HG02885 (cell line): ENCODE measurements around the gene KASH5.

Experiments
- ATAC-seq: cut with Tn5 transposase; IDR thresholded peaks from one replicate; pipeline ENCODE4 v1.9.1; 2021; ENCODE audit warnings: mild to moderate bottlenecking; ENCODE audit not compliant: unreplicated experiment, poor library complexity

KASH5 gene

DNA sequence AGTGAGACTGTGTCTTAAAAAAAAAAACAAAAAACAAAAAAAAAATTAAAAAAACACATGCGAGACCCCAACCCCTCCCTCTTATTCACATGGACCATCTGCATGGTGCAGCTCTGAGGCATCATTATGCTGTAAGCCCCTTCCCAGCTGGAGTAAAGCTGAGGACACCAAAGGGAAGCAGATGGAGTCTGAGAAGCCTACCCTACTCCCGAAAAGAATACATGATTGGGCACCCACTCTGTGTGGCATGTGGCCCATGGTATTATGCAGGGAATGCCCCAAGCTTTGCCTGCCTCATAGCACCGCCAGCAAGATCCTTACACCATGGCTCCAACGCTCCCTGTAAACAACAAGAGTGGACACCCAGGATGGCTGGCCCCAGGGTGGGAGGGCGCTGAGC lies 30.5 kb downstream of the KASH5 start:
- ATAC-seq: no peak

DNA sequence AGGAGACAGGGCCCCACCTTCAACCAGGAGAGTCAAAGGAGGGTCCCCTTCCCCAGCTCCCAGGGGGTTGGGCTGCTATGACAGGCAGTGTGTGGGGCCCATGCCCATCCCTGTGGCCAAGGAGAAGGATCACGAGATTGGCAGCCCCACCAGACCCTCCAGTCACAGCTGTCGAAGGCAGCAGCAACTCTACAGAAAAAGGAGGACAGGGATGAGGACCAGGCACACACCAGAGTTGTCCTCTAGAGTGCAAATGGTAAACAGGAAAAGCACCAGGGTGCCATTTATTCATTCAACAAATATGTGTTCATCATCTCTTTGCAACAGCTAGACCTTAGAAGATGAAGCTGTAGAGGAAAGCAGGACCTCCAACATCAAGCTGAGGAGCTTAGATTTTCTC lies 31.1 kb downstream of the KASH5 start:
- ATAC-seq: no peak

DNA sequence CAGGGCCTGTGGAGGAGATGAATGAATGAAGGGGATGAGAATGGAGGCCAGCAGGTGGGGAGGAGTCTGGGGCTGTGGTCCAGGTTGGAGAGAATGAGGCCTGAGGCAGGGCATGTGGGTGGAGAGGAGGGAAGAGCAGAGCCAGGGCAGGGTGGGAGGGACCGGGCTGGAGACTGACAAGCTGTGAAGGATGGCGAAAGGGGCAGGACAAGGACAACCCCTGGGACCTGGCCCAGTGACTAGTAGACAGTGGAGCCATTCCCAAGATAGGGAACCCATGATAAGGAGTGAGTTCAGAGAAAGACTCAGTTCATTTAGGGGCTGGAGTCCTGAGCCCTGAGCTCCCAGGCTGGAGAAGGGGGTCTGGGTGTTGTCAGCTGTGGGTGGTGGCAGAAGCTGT lies 32.2 kb downstream of the KASH5 start:
- no peak for ATAC-seq

DNA sequence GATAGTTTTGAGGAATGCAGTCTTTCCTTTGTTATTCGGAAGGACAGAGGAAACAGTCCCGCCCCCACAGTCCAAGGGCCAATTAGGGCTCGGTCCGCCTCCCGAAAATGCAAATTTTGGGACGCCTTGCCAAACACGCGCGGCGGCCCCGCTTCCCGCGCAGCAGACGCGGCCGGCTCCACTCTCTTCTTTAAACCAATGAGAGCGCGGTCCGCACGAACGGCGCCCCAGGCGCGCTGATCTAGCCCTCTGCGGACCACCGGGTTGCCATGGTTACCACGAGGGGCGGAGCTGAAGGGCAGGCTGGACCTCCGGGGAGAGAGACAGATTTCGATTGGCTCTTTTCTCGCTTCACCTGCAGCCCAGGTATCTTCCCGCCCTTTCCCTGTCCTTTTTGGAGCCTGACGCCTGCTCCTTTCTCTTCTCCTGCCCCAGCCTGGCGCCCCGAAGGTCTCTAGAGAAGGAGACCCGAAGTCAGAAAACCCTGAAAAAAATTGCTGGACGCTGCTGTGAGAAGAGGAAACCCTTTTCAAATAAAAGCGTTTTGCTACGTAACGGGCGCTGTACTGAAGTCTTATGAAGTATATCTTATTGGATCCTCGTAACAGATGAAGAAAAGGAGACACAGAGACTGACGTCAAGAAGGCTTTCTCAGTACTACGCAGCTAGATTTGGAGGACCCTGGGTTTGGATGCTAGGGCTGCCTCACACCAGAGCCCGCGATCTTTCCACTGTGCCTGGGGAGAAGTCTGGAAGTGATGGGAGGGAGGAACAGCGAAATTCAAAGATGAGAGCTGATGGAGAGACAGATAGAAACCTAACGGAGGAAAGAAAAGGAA lies 33.2 kb downstream of the KASH5 start:
- no peak for ATAC-seq

DNA sequence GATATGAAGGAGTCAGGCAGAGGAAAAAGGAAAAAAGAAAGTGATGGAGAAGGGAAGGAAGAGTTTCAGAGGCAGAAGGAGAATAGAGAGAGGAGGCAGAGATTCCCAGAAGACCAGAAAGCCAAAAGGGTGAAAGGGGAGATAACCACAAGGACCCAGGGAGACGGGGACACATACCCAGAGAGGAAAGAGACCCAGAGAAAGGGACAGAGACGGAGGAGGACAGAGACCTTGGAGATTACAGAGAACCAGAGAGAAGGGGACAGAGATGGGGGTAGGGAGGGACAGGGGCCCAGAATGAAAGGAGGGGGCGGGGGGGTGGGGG lies 33.8 kb downstream of the KASH5 start:
- no peak for ATAC-seq

DNA sequence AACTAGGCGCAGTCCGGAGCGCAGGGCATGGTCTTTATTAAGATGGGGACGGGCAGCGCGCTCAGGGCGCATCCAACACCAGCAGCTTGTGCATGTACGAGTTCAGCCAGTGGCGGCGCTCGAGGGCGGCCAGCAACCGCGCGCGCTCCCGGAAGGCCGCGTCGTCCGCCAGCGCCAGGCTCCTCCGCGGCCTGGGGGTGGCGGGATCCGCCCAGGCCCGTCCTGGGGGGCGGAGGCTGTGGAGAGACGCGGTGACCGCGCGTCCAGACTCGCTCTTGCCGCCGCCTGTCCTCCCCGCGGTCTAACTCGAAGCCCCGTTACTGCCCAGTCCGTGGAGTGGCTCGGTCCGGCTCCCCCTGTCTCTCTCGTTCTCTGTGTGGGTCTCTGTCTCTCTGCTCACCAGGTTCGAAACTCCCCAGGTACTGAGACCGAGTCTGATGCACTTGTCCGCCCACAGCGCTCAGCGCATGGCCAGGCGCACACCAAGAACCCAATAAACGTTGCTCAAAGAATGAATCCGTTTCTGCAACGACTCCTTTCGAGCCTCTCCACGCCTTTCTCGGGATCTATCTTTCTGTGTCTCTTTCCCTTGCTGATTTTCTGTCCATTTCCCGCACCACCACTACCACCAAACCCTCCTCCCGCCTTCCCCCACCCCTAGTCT lies 34.5 kb downstream of the KASH5 start:
- ATAC-seq: no peak

DNA sequence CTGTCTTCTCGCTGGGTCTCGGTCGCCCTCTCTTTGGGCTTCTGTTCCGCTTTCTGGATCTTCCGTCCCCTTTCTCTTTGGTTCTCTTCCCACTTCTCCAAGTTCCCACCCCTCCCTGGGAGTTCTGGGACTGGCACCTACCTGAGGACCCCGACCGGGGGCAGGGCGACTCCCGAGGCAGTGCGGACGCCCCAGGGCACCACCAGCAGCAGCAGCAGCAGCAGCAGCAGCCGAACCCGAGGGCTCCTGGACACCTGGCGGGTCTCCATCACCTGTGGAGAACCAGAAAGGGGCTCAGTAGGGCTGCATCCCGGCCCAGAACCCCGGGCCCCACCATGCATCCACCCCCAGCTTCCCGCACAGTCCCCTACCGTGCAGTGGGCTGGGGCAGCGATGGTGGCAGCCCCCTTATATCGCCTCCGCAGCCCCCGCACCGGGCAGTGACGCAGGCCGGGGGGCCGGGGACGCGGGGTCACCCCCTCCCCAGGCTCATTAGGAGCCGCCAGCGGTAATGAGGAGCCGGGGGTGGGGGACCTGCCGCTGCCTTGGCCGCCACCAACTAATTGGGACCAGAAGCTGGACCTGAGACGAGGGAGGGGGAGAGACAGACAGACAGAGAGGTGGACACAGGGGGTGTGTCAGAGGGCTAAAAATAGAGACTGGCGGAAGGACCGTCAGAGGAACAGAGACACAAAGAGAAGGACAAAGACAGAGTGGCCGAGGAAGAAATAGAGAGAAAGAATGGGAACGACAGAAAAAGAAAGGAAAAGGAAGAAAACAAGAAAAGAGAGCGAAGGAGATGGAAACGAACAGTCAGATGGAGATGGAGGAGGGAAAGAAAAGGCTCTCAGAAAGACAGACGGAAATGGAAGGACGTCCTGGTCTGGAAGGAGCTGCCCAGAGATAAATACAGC lies 35.3 kb downstream of the KASH5 start, which contains the start of gene PTH2:
PTH2 (minus strand) TSS at position 371 of the 914 bp plus-strand sequence; CDS start at position 269, 102 bp downstream.
- ATAC-seq: no peak

DNA sequence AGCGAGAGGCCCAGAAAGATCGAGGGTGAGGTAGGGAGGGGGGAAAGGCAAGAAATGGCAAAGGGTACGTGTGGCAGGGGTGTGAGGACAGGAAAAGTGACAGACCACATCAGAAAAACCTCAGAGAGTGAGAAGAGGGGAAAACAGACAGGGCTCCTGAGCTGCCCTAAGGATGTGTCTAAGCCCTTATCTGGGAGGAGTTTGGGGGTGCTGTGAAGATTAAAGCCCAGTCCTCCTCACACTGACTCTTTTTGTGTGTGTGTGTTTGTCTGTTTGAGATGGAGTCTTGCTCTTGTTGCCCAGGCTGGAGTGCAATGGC lies 35.9 kb downstream of the KASH5 start:
- ATAC-seq: no peak

DNA sequence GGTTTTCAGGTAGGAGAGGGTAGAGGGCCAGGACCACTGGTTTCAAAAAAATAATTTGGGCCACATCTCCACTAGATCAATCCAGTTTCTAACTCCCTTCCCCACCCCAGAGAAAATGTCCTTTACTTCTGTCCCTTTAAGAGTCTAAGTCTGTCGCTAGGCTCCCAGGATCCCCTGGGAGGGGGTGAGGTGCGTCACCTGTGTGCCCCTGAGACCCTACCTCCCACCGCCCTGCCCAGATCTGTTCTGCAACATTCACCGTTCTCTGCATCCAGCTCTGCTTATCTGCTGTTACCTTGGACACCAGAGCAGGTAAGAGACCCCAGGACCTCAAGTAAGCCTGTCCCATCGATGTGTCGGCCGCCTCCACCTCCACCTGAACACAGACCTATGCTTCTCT lies 37.1 kb downstream of the KASH5 start, which contains the start of gene GFY:
GFY (plus strand) TSS at position 211 of the 400 bp plus-strand sequence. CDS start 1,043 bp downstream, outside the sequence.
- no peak for ATAC-seq

DNA sequence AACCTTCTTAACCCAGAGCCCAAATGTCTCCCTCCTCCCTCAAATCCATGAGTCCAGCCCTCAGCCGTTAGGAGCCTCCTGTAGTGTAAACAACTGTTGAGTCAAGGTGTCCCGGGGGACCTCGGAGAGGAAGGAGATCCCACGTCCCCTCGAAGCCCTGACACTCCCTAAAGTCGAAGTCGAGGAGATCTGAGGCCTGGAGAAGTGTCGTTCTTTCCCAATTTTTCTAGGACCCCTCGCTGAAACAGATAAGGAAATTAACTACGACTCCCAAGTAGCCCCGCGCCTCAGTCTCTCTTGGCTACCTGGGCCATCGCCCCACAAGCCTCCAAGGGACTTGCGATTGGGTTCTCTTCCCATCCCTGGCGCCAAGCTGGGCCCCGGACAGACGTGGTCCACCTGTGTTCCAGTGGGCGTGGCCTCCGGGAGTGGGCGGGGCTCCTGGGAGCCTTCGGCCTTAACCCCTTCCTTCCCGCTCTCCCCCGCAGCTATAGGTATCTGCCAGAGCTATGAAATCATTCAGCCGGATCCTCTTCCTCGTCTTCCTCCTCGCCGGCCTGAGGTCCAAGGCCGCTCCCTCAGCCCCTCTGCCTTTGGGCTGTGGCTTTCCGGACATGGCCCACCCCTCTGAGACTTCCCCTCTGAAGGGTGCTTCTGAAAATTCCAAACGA lies 38.0 kb downstream of the KASH5 start:
- no peak for ATAC-seq

DNA sequence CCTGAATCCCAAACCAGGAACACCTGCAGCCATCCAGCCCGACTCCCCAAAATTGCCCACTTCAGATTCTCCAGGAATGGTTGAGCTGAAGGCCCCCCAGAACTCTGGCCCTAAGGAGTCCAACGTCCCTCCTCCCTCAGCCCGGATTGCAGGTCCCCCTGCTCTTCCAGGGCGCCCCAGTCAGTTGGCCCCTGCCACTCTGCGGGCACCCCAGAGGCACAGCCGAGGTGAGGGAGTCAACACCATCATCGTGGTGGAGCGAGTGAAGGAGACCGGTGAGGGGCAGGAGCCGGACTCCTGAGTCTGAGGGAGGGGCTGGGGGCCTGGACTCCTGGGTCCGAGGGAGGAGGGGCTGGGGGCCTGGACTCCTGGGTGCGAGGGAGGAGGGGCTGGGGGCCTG lies 39.3 kb downstream of the KASH5 start:
- no peak for ATAC-seq

DNA sequence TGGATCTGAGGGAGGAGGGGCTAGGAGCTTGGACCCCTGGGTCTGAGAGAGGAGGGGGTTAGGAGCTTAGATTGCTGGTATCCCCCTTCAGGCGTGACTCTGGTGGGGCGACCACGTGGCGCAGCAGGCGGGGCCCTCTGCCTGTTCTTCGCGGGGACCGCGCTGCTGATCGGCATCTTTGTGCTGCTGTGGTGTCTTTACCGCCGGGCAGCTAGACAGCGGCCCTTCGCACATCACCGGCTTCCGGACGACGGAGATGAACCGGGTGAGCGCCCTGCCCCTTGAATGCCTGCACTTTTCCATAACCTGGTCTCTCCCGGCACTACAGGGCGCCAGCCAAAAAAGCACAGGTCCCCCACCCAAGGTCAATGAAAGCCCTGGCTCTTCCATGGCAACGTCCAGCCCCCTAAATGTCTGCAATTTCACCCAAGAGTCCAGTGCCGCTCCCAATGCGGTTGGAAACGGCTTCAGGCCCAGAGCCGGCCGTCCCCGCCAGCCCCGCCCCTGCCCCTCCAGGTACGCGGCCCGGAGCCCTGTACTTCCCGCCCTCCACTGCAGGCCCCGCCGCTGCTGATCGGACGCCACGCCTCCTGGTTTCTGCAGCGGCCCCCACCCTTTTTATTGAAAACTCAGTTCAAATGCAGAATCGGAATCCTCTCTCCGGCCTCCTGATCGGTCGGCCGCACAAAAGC lies 40.0 kb downstream of the KASH5 start:
- no peak for ATAC-seq

DNA sequence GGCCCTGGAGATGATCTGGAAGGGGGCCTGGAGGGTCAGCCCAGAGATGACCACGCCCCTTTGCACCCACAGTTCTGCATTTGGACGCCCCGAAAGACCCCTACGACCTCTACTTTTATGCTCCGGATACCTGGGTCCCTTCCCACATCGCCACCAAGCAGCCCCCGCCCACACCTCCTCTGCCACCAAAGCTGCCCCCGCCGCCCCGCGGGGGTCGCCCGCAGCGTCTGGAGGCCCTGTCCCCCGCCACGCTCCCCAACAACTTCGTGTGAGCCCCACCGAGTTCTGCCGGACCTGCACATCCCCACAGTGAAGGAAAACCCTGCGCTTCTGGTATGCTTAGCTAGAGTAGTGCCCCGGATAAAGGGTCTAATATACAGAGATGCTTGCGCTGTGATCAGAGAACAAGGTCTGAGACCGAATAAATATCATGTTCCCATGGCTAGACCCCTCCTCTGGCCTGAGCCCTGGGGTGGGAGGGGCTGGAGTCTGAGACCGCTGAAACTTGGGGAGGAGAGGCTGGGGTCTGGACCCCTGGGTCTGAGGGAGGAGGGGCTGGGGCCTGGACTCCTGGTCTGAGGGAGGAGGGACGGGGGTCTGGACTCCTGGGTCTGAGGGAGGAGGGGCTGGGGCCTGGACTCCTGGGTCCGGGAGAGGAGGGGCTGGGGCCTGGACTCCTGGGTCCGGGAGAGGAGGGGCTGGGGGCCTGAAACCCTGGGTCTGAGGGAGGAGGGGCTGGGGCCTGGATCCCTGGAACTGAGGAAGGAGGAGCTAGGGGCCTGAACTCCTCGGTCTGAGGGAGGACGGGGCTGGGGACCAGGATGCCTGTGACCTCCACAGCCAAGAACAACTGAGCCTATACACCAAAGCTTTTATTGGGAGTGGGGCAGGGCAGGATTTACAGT lies 40.8 kb downstream of the KASH5 start:
- ATAC-seq: no peak

DNA sequence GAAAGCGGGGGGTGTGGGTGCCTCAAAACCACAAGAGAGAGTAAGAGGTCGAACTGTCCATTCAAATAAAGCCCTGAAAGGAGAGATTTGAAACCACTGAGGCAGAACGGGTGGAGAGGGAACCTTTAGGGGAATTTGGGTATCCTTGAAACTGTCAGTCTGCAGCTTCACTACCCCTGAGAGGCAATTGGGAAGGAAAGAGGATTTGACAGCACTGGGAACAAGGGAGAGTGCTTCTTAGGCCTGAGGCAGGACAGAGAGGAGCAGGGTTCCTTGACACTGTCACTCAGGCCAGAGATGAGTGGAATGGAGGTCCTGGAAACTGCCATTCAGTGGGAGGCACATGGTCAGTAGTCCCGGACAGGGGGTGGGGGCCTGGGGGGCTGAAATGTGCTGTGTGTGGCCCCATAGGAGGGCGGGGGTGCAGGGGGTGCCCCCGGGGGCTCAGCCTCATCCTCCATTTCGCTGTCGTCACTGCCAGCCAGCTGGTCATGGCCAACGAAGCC lies 42.2 kb downstream of the KASH5 start:
- no peak for ATAC-seq

DNA sequence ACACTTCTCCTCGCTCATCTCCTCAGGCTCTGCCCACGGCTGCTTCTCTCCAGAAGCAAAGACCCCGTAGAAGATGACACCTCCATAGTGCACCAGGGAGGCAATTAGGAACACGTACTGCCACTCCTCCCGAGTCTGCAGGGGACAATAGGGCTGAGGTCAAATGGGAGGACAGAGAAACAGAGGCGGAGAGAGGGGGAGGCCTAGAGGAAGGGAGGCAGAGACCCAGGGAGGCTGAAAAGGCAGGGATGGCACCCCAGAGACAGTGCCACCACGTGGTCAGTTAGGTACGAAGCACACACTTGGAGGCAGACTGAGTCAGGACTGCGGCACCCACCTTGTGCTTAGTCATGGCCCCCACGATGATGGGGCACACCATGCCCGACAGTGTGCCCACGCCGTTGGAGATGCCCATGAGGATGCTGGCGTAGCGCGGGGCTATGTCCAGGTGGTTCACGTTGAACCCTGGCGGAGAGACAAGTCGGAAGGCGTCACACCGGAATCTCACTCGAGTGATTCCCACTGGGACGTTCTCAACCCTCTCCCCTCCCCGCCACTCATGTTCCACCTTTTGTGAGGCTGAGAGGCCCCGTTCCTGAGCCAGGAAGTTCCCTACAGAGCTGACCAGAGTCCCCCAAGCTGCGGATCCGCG lies 42.8 kb downstream of the KASH5 start:
- ATAC-seq: no peak

DNA sequence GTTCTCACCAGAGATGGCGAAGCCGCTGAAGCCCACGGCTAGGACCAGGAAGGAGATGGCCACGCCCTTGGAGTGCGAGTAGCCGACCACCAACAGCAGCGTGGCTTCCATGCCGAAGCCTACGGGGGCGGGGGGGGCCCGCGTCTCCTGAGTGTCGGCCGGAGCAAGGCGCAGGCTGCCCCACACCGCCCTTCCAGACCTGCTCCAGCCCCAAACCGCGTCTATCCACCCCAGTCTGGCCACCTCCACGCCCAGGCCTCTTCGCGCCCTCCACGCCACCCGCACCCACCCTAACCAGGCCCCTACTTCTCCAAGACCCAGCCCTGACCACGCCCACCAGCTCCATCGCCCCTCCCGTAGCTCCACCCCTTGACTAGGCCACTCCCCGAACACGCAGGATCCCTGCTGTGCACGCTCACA lies 43.3 kb downstream of the KASH5 start:
- ATAC-seq: no peak

DNA sequence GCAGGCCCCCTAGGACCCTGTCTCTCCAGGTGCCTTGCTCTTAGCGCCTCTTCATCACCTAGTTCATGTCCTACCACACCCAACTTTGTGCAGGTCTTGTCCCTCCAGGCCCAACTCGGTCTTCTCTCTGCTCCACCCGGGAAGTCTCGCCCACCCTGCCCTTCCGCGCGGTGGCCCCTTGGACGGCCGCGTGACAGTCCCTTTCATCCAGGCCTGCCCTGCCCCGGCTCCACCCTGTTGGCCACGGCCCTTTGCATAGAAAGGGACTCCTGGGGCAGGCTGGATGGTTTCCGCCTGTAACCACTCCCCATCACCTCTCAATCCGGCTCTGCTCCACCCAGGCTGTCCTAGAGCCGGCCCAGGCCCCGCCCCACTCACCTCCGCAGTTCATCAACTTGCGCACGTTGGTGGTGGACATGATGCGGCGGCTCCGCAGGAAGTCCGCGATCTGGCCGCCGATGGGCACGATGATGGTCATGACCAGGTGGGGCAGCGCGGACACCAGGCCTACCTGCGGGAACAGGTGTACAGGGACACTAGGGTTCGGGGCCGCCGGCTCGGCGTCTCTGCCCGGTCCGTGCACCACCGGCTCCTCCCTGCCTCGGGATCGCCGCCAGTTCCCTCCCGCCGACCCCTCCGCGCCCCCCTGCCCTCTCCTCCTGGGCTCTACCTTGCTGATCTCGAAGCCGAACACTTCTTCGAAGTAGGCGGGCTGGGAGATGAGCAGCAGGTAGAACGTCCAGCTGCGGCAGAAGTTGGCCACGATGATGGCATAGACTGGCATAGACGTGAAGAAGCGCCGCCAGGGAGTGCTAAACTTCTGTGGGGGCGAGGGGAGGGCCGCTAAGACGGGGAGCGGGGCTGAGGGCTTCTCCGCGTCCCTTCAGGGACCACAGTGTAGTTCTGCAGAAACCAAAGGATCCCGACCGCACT lies 44.4 kb downstream of the KASH5 start:
- ATAC-seq: no peak
